ENCODE data around the gene COX6A2. TPM values are rescaled to one million over a fixed set of nuclear protein-coding genes. Genes with fewer than 3 reads are reported as not detected.

COX6A2 gene
- total RNA-seq, 1 experiment from 2014 or later: not detected

DNA sequence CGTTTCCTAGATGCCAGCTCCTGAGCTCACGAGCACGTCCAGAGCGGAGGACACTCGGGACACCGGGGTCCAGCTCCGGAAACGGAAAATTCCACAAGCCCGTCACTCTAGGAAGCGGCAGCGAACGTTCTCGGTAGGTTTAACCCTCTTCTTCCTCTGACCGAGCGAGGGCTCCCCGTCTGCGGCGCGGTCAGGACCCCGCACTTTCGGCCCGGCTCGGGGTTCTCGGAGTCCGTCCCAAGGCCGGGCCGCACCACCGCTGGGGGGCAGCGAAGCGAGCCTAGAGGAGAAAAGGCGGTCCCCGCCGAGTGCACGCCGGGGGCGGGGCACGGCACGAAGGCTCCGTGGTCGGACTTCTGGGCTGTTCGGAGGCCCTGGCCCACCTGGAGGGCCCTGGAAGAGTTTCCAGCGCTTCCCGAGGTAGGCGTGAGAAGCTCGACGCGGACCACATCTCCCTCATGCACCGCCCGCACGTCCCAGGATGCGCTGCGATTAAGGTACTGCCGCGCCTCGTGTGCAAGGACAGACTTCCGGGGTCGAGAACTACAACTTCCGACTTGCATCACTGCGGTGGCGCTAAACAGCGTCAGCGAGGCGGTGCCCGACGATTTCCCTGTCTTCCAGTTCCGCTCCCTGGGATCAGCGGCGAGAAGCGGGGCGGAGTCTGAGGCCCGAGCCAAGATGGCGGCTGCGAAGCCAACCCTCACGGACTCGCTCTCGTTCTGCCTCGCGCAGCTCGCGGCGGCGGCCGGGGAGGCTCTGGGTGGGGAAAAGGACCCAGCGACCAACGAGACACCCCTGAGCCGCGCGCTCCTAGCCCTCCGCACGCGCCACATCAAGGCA lies 30.9 kb upstream of the COX6A2 start, which contains the start of gene ARMC5:
Gene ARMC5 (plus strand): TSS at position 658 of the 843 bp plus-strand sequence. CDS start 24 bp downstream, at position 682.
- Histone ChIP-seq H3K36me3 (ENCODE audit: insufficient read depth, low read length) (no peaks in the 10 kb centered on the region), H4K20me1 (ENCODE audit: insufficient read depth, low read depth, low read length) (peaks cover 33% of the 10 kb centered on the region; the same call in 1 of the 2 replicates), H3K9me2 (replicated peaks; ENCODE audit: insufficient read depth, low read length) (no peaks in the 10 kb centered on the region), H3K4me3 (ENCODE audit: low read length) (peak within 1 kb of the TSS; percentile 91), H3K9ac (ENCODE audit: low read length) (peak within 1 kb of the TSS; percentile 94), H3K27ac (ENCODE audit: low read length) (peak within 1 kb of the TSS; percentile 79), H3K79me2 (ENCODE audit: low read length) (peaks cover 22% of the 10 kb centered on the region), H3K27me3 (ENCODE audit: low read length) (no peaks in the 10 kb centered on the region), H3K4me2 (ENCODE audit: low read depth, low read length, poor library complexity, severe bottlenecking) (peak within 1 kb of the TSS; percentile 98), H3K4me1 (ENCODE audit: low read length) (peaks cover 23% of the 10 kb centered on the region), H2AFZ (ENCODE audit: low read length) (peak within 1 kb of the TSS; percentile 84; the same call in 1 of the 2 replicates), H3K9me3 (ENCODE audit: low read length) (no peaks in the 10 kb centered on the region)
- DNase-seq: peak; percentile 99

DNA sequence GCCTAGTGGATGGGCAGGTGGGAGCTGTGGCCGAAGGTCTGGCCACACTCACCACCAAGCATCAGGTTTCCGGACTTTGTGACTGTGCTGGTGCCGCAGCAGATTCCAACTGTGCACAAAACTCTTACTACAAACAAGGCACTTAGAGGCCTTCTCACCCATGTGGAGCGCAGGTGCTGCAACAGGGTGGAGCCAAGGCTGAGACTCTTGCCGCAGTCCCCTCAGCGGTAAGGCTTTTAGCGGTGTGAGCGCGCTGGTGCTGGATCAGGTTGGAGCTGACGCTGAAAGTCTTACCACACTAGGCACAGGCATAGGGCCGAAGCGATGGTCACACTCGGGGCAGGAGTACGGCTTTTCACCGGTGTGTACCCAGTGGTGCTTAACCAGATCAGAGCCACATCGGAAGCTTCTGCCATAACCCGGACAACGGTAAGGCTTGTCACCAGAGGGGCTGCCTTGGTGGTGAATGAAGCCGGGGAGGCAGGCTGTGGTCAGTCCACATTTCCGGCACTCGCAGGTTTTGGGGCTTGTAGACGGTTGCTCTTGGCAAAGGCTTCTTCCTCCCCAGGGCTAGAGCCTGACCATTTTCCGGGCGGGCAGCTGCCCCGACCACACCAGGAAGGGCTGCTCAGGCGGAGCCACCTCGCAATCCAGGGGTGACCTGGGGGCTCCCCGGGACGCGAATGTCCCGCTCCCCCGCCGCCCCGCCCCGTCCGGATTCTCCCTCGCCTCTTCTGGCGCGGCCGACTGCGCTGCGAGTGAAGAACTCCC lies 30.1 kb upstream of the COX6A2 start:
- no peaks in the 10 kb centered on the region for H3K9me2 ChIP-seq (replicated peaks; ENCODE audit: insufficient read depth, low read length)
- peak overlapping the region; percentile 91 for H3K4me3 ChIP-seq (ENCODE audit: low read length)
- peak overlapping the region; percentile 79; the same call in 1 of the 2 replicates for H2AFZ ChIP-seq (ENCODE audit: low read length)
- H3K4me2 ChIP-seq (ENCODE audit: low read depth, low read length, poor library complexity, severe bottlenecking): peak overlapping the region; percentile 98
- DNase-seq: no peak
- H3K79me2 ChIP-seq (ENCODE audit: low read length): peaks cover 22% of the 10 kb centered on the region
- H3K27ac ChIP-seq (ENCODE audit: low read length): peak overlapping the region; percentile 79; the same call in 1 of the 2 replicates
- no peaks in the 10 kb centered on the region for H3K9me3 ChIP-seq (ENCODE audit: low read length)
- H3K4me1 ChIP-seq (ENCODE audit: low read length): peaks cover 23% of the 10 kb centered on the region
- H3K36me3 ChIP-seq (ENCODE audit: insufficient read depth, low read length): no peaks in the 10 kb centered on the region
- H3K9ac ChIP-seq (ENCODE audit: low read length): peak overlapping the region; percentile 94
- H4K20me1 ChIP-seq (ENCODE audit: insufficient read depth, low read depth, low read length): peaks cover 33% of the 10 kb centered on the region; the same call in 1 of the 2 replicates
- no peaks in the 10 kb centered on the region for H3K27me3 ChIP-seq (ENCODE audit: low read length)

DNA sequence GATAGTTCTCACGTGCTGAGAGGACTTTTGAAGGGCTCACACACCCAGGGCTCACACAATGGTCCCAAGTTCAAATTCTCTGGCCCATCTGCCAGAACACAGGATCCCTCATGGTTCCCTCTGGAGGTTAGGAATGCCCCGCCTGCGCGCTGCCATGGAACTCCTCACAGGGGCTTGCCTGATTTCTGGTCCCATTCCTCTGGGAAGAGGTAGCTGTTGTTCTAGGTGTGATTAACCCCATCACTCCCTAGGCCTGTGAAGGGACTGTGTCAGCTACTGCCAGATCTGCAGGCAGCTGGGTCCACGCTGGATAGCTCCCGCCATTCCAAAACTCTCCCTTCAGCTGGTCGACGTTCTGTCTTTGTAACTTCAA lies 28.8 kb upstream of the COX6A2 start:
- Histone ChIP-seq H3K79me2 (ENCODE audit: low read length) (peaks cover 22% of the 10 kb centered on the region), H4K20me1 (ENCODE audit: insufficient read depth, low read depth, low read length) (peaks cover 33% of the 10 kb centered on the region; the same call in 1 of the 2 replicates), H3K27me3 (ENCODE audit: low read length) (no peaks in the 10 kb centered on the region), H3K9ac (ENCODE audit: low read length) (no peak overlapping the region; the same call in 1 of the 2 replicates), H3K4me1 (ENCODE audit: low read length) (peaks cover 23% of the 10 kb centered on the region), H3K9me2 (replicated peaks; ENCODE audit: insufficient read depth, low read length) (no peaks in the 10 kb centered on the region), H3K9me3 (ENCODE audit: low read length) (no peaks in the 10 kb centered on the region), H3K36me3 (ENCODE audit: insufficient read depth, low read length) (no peaks in the 10 kb centered on the region), H2AFZ (ENCODE audit: low read length) (no peak overlapping the region), H3K27ac (ENCODE audit: low read length) (no peak overlapping the region), H3K4me3 (ENCODE audit: low read length) (no peak overlapping the region), H3K4me2 (ENCODE audit: low read depth, low read length, poor library complexity, severe bottlenecking) (peak overlapping the region; percentile 98)
- DNase-seq: no peak

DNA sequence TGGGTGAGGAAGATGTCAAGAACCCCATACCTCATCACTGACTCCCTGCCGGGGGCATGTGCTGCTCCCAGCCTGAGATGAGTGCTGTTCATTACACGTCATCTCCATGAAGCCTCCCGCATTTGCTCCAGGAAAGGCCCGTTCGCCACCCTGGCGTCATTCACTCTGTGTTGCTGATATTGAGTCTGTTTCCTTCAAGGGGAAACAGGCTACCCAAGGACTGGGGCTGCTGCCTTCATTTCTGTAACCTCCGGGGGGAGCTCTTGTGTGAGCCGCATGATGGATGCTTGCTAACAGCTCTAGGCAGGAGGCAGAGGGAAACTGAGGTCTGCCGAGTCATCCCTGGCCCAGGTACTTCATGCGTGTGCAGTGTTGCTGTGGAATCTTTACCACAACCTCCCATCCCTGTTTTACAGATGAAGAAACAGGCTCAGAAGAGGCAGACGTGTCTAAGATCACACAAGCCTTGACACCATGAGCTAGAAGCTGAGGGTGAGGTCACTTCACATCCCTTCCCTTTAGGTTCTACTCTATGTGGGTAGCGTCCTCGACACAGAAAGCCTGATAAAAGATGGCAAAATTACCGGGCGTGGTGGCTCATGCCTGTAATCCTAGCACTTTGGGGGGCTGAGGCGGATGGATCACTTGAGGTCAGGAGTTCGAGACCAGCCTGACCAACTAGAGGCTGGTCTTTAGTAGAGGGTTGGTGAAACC lies 27.6 kb upstream of the COX6A2 start:
- Histone ChIP-seq H3K9me3 (ENCODE audit: low read length) (no peaks in the 10 kb centered on the region), H3K79me2 (ENCODE audit: low read length) (peaks cover 22% of the 10 kb centered on the region), H3K9ac (ENCODE audit: low read length) (no peak overlapping the region), H3K27me3 (ENCODE audit: low read length) (no peaks in the 10 kb centered on the region), H3K36me3 (ENCODE audit: insufficient read depth, low read length) (no peaks in the 10 kb centered on the region), H3K27ac (ENCODE audit: low read length) (no peak overlapping the region), H3K4me2 (ENCODE audit: low read depth, low read length, poor library complexity, severe bottlenecking) (no peak overlapping the region), H3K4me3 (ENCODE audit: low read length) (no peak overlapping the region), H4K20me1 (ENCODE audit: insufficient read depth, low read depth, low read length) (peaks cover 33% of the 10 kb centered on the region; the same call in 1 of the 2 replicates), H3K4me1 (ENCODE audit: low read length) (peaks cover 23% of the 10 kb centered on the region), H3K9me2 (replicated peaks; ENCODE audit: insufficient read depth, low read length) (no peaks in the 10 kb centered on the region), H2AFZ (ENCODE audit: low read length) (no peak overlapping the region)
- DNase-seq: peak; percentile 70

DNA sequence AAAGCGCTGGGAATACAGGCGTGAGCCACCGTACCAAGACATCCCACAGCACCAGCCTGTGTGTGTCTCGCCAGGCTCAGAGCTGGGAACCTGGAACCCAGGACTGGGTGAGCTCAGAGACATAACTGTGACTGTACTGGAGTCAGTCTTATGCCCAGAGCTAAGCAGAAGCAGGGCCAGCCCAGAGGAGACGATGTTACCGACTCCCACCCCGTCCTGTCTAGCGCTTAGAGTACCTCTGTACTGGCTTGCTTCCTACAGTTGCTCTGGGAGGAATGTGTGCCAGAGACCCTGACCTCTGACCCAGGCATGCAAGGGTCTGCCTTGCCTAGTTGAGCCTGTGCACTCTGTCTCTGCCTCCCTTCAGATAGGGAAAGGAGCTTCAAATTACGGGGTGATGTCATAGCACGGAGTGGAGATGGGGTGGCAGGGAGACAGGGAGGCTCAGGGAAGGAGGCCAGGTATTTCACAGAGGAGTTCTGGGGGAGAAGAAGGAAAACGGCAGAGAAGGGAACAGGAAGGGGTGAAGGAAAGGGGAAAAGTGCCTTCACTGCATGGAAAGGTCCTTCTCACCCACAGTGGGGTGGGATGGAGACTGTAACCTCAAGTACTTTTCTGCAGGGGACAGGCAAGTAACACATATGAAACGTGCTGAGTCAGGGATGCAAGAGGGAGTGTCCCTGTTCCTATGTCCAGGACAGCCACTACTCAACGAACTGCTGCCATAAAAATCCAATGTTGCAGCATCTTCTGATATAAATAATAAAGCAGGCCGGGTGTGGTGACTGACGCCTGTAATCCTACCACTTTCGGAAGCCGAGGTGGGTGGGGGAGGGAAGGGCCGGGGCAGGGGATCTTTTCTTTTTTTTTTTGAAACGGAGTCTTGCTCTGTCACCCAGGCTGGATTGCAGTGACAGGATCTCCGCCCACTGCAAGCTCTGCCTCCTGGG lies 25.4 kb upstream of the COX6A2 start:
- H3K9ac ChIP-seq (ENCODE audit: low read length): no peak overlapping the region
- peaks cover 16% of the 10 kb centered on the region for H3K4me1 ChIP-seq (ENCODE audit: low read length)
- no peaks in the 10 kb centered on the region for H3K9me2 ChIP-seq (replicated peaks; ENCODE audit: insufficient read depth, low read length)
- peaks cover 18% of the 10 kb centered on the region for H3K79me2 ChIP-seq (ENCODE audit: low read length)
- H3K27ac ChIP-seq (ENCODE audit: low read length): no peak overlapping the region
- H3K36me3 ChIP-seq (ENCODE audit: insufficient read depth, low read length): no peaks in the 10 kb centered on the region
- DNase-seq: no peak
- no peaks in the 10 kb centered on the region for H3K27me3 ChIP-seq (ENCODE audit: low read length)
- H4K20me1 ChIP-seq (ENCODE audit: insufficient read depth, low read depth, low read length): peaks cover 33% of the 10 kb centered on the region; the same call in 1 of the 2 replicates
- H3K4me2 ChIP-seq (ENCODE audit: low read depth, low read length, poor library complexity, severe bottlenecking): no peak overlapping the region
- H3K9me3 ChIP-seq (ENCODE audit: low read length): no peaks in the 10 kb centered on the region
- no peak overlapping the region for H2AFZ ChIP-seq (ENCODE audit: low read length)
- no peak overlapping the region for H3K4me3 ChIP-seq (ENCODE audit: low read length)

DNA sequence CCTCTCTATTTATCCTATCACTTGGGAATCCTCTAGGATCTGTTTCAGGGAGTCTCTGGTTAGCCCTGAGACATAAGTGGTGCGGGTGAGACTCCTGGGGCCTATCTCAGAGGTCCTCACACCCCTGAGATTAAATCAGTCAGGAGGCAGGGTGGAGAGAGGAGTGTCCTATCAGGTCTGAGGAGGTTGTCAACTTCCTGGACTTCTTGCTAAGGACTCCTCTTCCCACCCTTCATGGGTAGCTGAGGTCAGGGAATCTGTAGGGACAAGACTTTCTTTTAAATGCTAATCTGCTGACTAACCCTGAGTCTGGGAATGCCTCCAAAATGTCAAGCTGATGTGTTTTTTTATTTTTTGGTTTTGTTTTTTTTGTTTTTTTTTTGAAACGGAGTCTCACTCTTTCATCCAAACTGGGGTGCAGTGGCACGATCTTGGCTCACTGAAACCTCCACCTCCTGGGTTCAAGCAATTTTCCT lies 24.5 kb upstream of the COX6A2 start:
- Histone ChIP-seq H3K27me3 (ENCODE audit: low read length) (no peaks in the 10 kb centered on the region), H3K9ac (ENCODE audit: low read length) (no peak overlapping the region), H3K4me1 (ENCODE audit: low read length) (peaks cover 7% of the 10 kb centered on the region), H3K27ac (ENCODE audit: low read length) (no peak overlapping the region), H2AFZ (ENCODE audit: low read length) (no peak overlapping the region), H3K9me2 (replicated peaks; ENCODE audit: insufficient read depth, low read length) (no peaks in the 10 kb centered on the region), H3K9me3 (ENCODE audit: low read length) (no peaks in the 10 kb centered on the region), H3K4me2 (ENCODE audit: low read depth, low read length, poor library complexity, severe bottlenecking) (no peak overlapping the region), H3K4me3 (ENCODE audit: low read length) (no peak overlapping the region), H3K36me3 (ENCODE audit: insufficient read depth, low read length) (no peaks in the 10 kb centered on the region), H4K20me1 (ENCODE audit: insufficient read depth, low read depth, low read length) (peaks cover 25% of the 10 kb centered on the region; the same call in 1 of the 2 replicates), H3K79me2 (ENCODE audit: low read length) (peaks cover 10% of the 10 kb centered on the region)
- no peak for DNase-seq

DNA sequence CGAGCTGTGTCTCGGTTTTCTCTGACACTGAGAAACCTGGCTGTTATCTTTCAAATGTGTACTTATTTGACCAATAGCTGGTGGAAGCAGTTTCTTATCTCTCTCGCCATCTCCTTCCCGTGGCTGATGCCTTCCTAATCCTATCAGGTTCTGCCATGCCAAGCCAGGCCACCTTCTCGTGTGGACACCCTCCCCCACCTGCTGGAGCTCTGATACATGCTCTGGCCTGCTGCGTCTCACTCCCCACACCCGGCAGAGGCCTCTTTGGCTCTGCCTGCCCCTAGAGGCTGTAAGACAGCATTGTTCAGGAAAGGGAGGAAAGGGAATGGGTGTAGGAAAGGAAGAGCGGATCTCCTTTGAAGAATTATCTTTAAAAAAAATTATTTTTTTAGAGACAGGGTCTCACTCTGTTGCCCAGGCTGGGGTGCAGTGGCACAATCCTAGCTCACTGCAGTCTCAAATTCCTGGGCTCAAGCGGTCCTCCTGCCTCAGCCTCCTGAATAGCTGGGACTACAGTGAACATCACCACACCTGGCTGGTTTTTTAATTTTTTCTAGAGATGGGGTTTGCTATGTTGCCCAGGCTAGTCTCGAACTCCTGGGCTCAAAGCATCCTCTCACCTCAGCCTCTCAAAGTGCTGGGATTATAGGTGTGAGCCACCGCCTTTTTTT lies 23.7 kb upstream of the COX6A2 start:
- Histone ChIP-seq H3K9me2 (replicated peaks; ENCODE audit: insufficient read depth, low read length) (no peaks in the 10 kb centered on the region), H3K4me2 (ENCODE audit: low read depth, low read length, poor library complexity, severe bottlenecking) (no peak overlapping the region), H3K9me3 (ENCODE audit: low read length) (no peaks in the 10 kb centered on the region), H3K27ac (ENCODE audit: low read length) (no peak overlapping the region), H3K4me1 (ENCODE audit: low read length) (no peaks in the 10 kb centered on the region), H3K9ac (ENCODE audit: low read length) (no peak overlapping the region), H3K36me3 (ENCODE audit: insufficient read depth, low read length) (no peaks in the 10 kb centered on the region), H2AFZ (ENCODE audit: low read length) (no peak overlapping the region), H3K4me3 (ENCODE audit: low read length) (no peak overlapping the region), H3K27me3 (ENCODE audit: low read length) (no peaks in the 10 kb centered on the region), H4K20me1 (ENCODE audit: insufficient read depth, low read depth, low read length) (peaks cover 17% of the 10 kb centered on the region; the same call in 1 of the 2 replicates), H3K79me2 (ENCODE audit: low read length) (peaks cover 1% of the 10 kb centered on the region)
- peak; percentile 51 for DNase-seq
